GM12891 (cell line): ENCODE data around the gene SPART.

ENCODE experiments used
- POLR2A ChIP-seq: IDR thresholded peaks from 2 replicates; pipeline ENCODE4 v1.6.1; 2011; ENCODE audit warnings: low read depth, low read length, control low read depth
- POLR2AphosphoS5 ChIP-seq: IDR thresholded peaks from 2 replicates; pipeline ENCODE4 v1.6.1; 2011; ENCODE audit warnings: low read depth, low read length, control low read depth
- SPI1 ChIP-seq: IDR thresholded peaks from 2 replicates; pipeline ENCODE4 v1.6.1; 2011; ENCODE audit warnings: low read depth, low read length, control low read depth
- TAF1 ChIP-seq: IDR thresholded peaks from 2 replicates; pipeline ENCODE4 v1.6.1; 2011; ENCODE audit warnings: low read depth, low read length, control low read depth

DNA sequence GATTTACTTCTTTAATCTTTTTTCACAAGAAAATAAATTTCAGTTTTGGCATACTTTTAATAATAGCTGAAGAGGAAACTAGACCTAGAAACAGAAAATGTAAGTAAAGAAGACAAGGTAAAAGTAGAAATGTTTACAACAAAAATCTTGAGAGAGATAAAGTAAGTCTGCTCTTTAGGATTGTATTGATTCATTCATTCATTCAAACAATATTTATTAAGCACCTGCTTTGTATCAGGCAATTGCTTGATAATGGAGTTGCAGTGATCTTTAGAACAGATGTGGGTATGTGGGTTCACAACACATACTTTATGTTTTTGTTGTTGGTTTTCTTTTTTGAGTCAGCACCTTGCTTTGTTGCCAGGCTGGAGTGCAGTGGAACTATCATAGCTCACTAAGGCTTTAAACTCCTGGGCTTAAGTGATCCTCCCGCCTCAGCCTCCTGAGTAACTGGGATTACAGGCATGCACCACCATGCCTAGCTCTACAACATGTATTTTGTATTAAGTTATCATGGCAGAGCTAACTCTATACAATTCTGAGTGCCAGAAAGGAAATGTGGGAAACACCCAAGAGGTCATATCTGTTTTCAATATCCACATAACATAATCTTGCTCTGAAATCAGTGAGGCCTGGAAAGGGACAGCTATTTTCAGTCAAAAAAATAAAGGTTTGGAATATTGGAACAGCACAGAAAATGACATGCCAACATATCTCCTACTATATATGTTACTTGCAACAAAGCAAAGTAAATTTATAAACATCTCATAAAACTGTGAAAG lies 8.8 kb upstream of the SPART start:
- TF ChIP-seq POLR2A (no peak), TAF1 (no peak), POLR2AphosphoS5 (no peak), SPI1 (no peak)
